Lower leg skin (tissue), 3 donors: ENCODE measurements around the gene PRR13.

Experiments
- CTCF ChIP-seq, 3 donors: fragments of 450-650 bp; IDR thresholded peaks; one replicate each; pipeline ENCODE4 v1.5.1; 2016; ENCODE audit warnings: antibody characterized with exemption in 3 of 3, mild to moderate bottlenecking in 3 of 3, moderate library complexity in 2 of 3
- POLR2A ChIP-seq, 2 donors: fragments of 450-650 bp; IDR thresholded peaks; one replicate each; pipeline ENCODE4 v1.6.1; 2016 to 2017; ENCODE audit warnings: antibody characterized with exemption in 2 of 2, mild to moderate bottlenecking in 1 of 2, moderate library complexity in 1 of 2

GRCh38 chr12:53431187-53431586, 10.3 kb upstream of the PRR13 start:
- TF ChIP-seq CTCF (IDR thresholded peaks at IDR 0.05) (no peak), POLR2A (IDR thresholded peaks at IDR 0.05) (no peak)
